Gastrocnemius medialis (tissue), 4 donors: ENCODE data around the gene SLC36A3. TPM values are rescaled to one million over a fixed set of nuclear protein-coding genes. Genes with fewer than 3 reads are reported as not detected.

Experiments used
- ATAC-seq, 2 donors: fragments of 150-250 bp; one replicate each; pipeline ENCODE4 v1.9.1; 2016
- DNase-seq, 2 donors: peaks; one replicate each; pipeline ENCODE4 v3.0.0-alpha.2; 2019
- H3K27ac ChIP-seq, 4 donors: fragments of 200-600 bp; sonication (generic); 1 replicate in 1 of 4; 2 replicates in 3 of 4; pipeline ENCODE4 v1.5.1; 2016 to 2018; ENCODE audit warnings: mild to moderate bottlenecking in 2 of 4, moderate library complexity in 1 of 4
- H3K27me3 ChIP-seq, 3 donors: fragments of 200-600 bp; sonication (generic) in 2 of 3; 1 replicate in 1 of 3; 2 replicates in 2 of 3; pipeline versions ENCODE4 v1.5.1 to v1.6.0; 2016 to 2019; ENCODE audit warnings: mild to moderate bottlenecking in 1 of 3, moderate library complexity in 1 of 3
- H3K36me3 ChIP-seq, 2 donors: fragments of 200-600 bp; sonication (generic) in 1 of 2; one replicate each; pipeline ENCODE4 v1.5.1; 2017 to 2018
- H3K4me1 ChIP-seq, 2 donors: fragments of 200-600 bp; sonication (generic) in 1 of 2; one replicate each; pipeline ENCODE4 v1.5.1; 2016 to 2017; ENCODE audit warnings: mild to moderate bottlenecking in 2 of 2
- H3K4me3 ChIP-seq, 4 donors: fragments of 200-600 bp; sonication (generic) in 3 of 4; 1 replicate in 1 of 4; 2 replicates in 3 of 4; pipeline ENCODE4 v1.5.1; 2016 to 2019; ENCODE audit warnings: mild to moderate bottlenecking in 2 of 4
- H3K9me3 ChIP-seq, 3 donors: fragments of 200-600 bp; sonication (generic) in 2 of 3; 1 replicate in 1 of 3; 2 replicates in 2 of 3; pipeline ENCODE4 v1.5.1; 2016 to 2019
- POLR2A ChIP-seq, 2 donors: fragments of 450-650 bp; IDR thresholded peaks; one replicate each; pipeline ENCODE4 v1.6.1; 2017; ENCODE audit warnings: antibody characterized with exemption in 2 of 2, mild to moderate bottlenecking in 2 of 2, moderate library complexity in 2 of 2
- in situ Hi-C, 4 donors: fragments of 200-750 bp; cut with MboI; loops; one replicate each; pipeline versions ENCODE4 v1.15.0 to v1.8.0; 2017; ENCODE audit warnings: low sequenced_read_pairs in 4 of 4
- intact Hi-C: fragments of 100-400 bp; cut with DNase I; formaldehyde crosslinking; loops from one replicate; pipeline ENCODE4 v1.15.1; 2023; ENCODE audit warnings: low total_unique reads
- total RNA-seq, 4 donors: library from RNA; depleted of rRNA; stranded (reverse); fragments of >200 nt; gene quantifications; one replicate each; pipeline versions ENCODE4 v1.1.0 to v1.2.3, GENCODE V29; 2016
- TF ChIP-seq, protein P1 (sequence below), 5 experiments: fragments of 450-650 bp in 3 of 5; fragments of 200-600 bp in 2 of 5; sonication (generic) in 2 of 5; IDR thresholded peaks in 4 of 5; conservative IDR thresholded peaks in 1 of 5; 1 replicate in 4 of 5; 2 replicates in 1 of 5; pipeline ENCODE4 v1.5.1; 2016 to 2019; ENCODE audit warnings: antibody characterized with exemption in 5 of 5, mild to moderate bottlenecking in 3 of 5, moderate library complexity in 3 of 5

SLC36A3 gene
- total RNA-seq, 4 donors from 2014 or later, result not detected

DNA sequence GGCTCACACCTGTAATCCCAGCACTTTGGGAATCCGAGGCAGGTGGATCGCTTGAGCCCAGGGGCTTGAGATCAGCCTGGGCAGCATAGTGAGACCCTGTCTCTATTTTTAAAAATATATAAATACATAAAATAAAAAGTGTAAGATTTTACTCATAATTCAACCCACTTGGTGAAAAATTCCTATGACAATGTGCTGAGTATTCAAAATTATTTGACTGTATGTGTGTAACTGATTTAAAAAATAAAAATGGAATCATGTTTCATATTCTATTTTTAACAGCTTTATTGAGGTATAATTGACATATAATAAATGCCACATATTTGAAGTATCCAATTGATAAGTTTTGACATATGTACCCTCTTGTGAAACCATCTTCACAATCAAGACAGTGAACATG lies 27.8 kb downstream of the SLC36A3 start:
- ATAC-seq, result no peak
- in situ Hi-C loops (no loop called here), intact Hi-C loops (no loop called here)
- no peaks in the 10 kb centered on the region for H3K27me3 ChIP-seq
- no peaks in the 10 kb centered on the region for H3K9me3 ChIP-seq
- H3K36me3 ChIP-seq, result no peaks in the 10 kb centered on the region
- H3K4me1 ChIP-seq, result peaks cover 0 to 6% of the 10 kb centered on the region in 2 donors
- no peak overlapping the region for H3K27ac ChIP-seq
- no peak overlapping the region for H3K4me3 ChIP-seq
- TF ChIP-seq, protein P1, sequence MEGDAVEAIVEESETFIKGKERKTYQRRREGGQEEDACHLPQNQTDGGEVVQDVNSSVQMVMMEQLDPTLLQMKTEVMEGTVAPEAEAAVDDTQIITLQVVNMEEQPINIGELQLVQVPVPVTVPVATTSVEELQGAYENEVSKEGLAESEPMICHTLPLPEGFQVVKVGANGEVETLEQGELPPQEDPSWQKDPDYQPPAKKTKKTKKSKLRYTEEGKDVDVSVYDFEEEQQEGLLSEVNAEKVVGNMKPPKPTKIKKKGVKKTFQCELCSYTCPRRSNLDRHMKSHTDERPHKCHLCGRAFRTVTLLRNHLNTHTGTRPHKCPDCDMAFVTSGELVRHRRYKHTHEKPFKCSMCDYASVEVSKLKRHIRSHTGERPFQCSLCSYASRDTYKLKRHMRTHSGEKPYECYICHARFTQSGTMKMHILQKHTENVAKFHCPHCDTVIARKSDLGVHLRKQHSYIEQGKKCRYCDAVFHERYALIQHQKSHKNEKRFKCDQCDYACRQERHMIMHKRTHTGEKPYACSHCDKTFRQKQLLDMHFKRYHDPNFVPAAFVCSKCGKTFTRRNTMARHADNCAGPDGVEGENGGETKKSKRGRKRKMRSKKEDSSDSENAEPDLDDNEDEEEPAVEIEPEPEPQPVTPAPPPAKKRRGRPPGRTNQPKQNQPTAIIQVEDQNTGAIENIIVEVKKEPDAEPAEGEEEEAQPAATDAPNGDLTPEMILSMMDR (IDR thresholded peaks at IDR 0.05 in 4 of 5, conservative IDR thresholded peaks at IDR 0.05 in 1 of 5), result no peak
- no peak for TF ChIP-seq POLR2A (IDR thresholded peaks at IDR 0.05)
- no peak for DNase-seq

DNA sequence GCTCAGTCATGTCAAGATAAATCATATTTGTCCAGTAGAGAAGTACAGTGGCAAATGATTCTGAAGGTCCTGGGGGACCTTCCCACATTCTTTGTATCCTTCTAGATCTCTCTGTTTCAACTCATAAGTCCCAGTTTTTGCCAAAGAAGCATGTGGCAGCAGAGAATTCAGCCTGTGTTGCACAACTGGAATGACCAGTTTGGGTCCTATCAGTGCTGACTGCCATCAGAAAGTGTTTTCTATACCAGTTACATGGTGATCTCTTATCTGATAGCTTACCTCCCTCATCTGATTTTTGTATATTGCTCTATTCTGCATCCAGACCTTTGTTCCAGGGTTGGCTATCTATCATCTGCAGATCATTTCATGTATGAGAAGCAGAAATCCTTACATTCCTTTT lies 28.9 kb downstream of the SLC36A3 start:
- in situ Hi-C loops, result no loop called here
- TF ChIP-seq, protein P1 (IDR thresholded peaks at IDR 0.05 in 4 of 5, conservative IDR thresholded peaks at IDR 0.05 in 1 of 5), result no peak
- TF ChIP-seq POLR2A (IDR thresholded peaks at IDR 0.05), result no peak

DNA sequence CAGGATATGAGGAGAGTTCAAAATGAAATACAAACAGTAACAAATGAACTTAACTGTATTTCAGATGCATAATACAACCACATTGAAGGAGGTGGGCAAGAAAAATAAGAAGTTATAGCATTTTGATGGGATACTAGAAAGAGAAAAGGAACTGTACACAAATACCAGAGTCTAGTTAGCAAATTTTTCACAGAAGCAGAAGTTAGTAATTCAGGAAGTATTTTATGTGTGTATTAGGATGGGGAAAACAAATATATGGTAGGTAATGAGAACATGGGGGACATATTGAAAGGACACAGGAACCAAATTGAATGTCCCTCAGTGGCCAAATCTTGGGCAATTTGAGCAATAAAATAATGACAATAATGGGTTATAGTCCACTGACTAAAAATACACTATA lies 32.2 kb downstream of the SLC36A3 start:
- intact Hi-C loops (no loop called here), in situ Hi-C loops (no loop called here)
- Histone ChIP-seq H3K4me3 (no peak overlapping the region), H3K27ac (no peak overlapping the region), H3K36me3 (peaks cover 0 to 10% of the 10 kb centered on the region in 2 donors), H3K9me3 (no peaks in the 10 kb centered on the region), H3K4me1 (peaks cover 0 to 5% of the 10 kb centered on the region in 2 donors), H3K27me3 (no peaks in the 10 kb centered on the region)
- ATAC-seq (no peak), DNase-seq (no peak)
- no peak for TF ChIP-seq POLR2A (IDR thresholded peaks at IDR 0.05)
- TF ChIP-seq, protein P1 (IDR thresholded peaks at IDR 0.05 in 4 of 5, conservative IDR thresholded peaks at IDR 0.05 in 1 of 5), result no peak

More for the DNA sequence above, 28.9 kb downstream of the SLC36A3 start:
- H3K4me3 ChIP-seq, result no peak overlapping the region
- no peaks in the 10 kb centered on the region for H3K9me3 ChIP-seq
- intact Hi-C loops, result no loop called here
- H3K27me3 ChIP-seq, result no peaks in the 10 kb centered on the region
- H3K36me3 ChIP-seq, result no peaks in the 10 kb centered on the region
- no peak for ATAC-seq
- H3K27ac ChIP-seq, result no peak overlapping the region
- H3K4me1 ChIP-seq, result peaks cover 0 to 6% of the 10 kb centered on the region in 2 donors
- DNase-seq, result no peak

DNA sequence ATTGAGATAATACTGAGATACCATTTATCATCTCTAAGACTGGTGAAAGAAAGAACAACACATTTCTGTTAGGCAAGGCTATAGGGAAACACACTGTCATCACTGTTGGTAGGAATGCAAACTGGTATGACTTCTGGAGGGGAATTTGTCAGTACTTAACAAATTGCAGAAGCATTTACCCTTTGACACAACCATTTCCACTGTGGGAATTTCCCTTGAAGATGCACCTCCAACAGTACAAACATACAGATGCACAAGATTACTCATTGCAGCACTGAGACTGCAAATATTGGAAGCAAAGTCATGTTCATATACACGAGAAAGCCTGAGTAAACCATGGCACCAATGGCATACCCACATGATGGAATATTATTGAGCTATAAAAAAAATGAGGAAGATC lies 33.0 kb downstream of the SLC36A3 start:
- intact Hi-C loops, result no loop called here
- Histone ChIP-seq H3K36me3 (peaks cover 0 to 14% of the 10 kb centered on the region in 2 donors), H3K27me3 (no peaks in the 10 kb centered on the region), H3K27ac (no peak overlapping the region), H3K9me3 (no peaks in the 10 kb centered on the region), H3K4me1 (no peaks in the 10 kb centered on the region), H3K4me3 (no peak overlapping the region)
- ATAC-seq, result no peak
- in situ Hi-C loops, result no loop called here
- no peak for TF ChIP-seq POLR2A (IDR thresholded peaks at IDR 0.05)
- TF ChIP-seq, protein P1 (IDR thresholded peaks at IDR 0.05 in 4 of 5, conservative IDR thresholded peaks at IDR 0.05 in 1 of 5), result no peak
- no peak for DNase-seq
